ENCODE results near the gene CCDC148.

Gene CCDC148

GRCh38 chr2:158391876-158392275, 64.7 kb downstream of the CCDC148 start:
- no peak overlapping the region for H3K4me3 ChIP-seq (ENCODE audit: low read depth, low read length)
- TF ChIP-seq, protein P1, sequence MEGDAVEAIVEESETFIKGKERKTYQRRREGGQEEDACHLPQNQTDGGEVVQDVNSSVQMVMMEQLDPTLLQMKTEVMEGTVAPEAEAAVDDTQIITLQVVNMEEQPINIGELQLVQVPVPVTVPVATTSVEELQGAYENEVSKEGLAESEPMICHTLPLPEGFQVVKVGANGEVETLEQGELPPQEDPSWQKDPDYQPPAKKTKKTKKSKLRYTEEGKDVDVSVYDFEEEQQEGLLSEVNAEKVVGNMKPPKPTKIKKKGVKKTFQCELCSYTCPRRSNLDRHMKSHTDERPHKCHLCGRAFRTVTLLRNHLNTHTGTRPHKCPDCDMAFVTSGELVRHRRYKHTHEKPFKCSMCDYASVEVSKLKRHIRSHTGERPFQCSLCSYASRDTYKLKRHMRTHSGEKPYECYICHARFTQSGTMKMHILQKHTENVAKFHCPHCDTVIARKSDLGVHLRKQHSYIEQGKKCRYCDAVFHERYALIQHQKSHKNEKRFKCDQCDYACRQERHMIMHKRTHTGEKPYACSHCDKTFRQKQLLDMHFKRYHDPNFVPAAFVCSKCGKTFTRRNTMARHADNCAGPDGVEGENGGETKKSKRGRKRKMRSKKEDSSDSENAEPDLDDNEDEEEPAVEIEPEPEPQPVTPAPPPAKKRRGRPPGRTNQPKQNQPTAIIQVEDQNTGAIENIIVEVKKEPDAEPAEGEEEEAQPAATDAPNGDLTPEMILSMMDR (conservative IDR thresholded peaks at IDR 0.05; ENCODE audit: low read depth, low read length), result no peak
- DNase-seq (ENCODE audit: low read depth), result peak; percentile 55

- TF ChIP-seq, protein P1 (conservative IDR thresholded peaks at IDR 0.05; ENCODE audit: low read depth, low read length), result no peak
Observed at GRCh38 chr2:158391361-158391760, 65.2 kb downstream of the CCDC148 start.

GRCh38 chr2:158388159-158388558, 68.4 kb downstream of the CCDC148 start:
- TF ChIP-seq, protein P1 (conservative IDR thresholded peaks at IDR 0.05; ENCODE audit: low read depth, low read length), result no peak
- DNase-seq (ENCODE audit: low read depth), result no peak
- no peak overlapping the region for H3K4me3 ChIP-seq (ENCODE audit: low read depth, low read length)

More at GRCh38 chr2:158391361-158391760, 65.2 kb downstream of the CCDC148 start:
- no peak overlapping the region for H3K4me3 ChIP-seq (ENCODE audit: low read depth, low read length)
- DNase-seq (ENCODE audit: low read depth), result no peak

- H3K4me3 ChIP-seq (ENCODE audit: low read depth, low read length), result no peak overlapping the region
- no peak for DNase-seq (ENCODE audit: low read depth)
- TF ChIP-seq, protein P1 (conservative IDR thresholded peaks at IDR 0.05; ENCODE audit: low read depth, low read length), result no peak
Observed at GRCh38 chr2:158385646-158386045, 70.9 kb downstream of the CCDC148 start.

- TF ChIP-seq, protein P1 (conservative IDR thresholded peaks at IDR 0.05; ENCODE audit: low read depth, low read length), result no peak
- no peak for DNase-seq (ENCODE audit: low read depth)
- no peak overlapping the region for H3K4me3 ChIP-seq (ENCODE audit: low read depth, low read length)
Observed at GRCh38 chr2:158381978-158382377, 74.6 kb downstream of the CCDC148 start.

- no peak for DNase-seq (ENCODE audit: low read depth)
Observed at GRCh38 chr2:158381205-158381604, 75.3 kb downstream of the CCDC148 start.

DNA sequence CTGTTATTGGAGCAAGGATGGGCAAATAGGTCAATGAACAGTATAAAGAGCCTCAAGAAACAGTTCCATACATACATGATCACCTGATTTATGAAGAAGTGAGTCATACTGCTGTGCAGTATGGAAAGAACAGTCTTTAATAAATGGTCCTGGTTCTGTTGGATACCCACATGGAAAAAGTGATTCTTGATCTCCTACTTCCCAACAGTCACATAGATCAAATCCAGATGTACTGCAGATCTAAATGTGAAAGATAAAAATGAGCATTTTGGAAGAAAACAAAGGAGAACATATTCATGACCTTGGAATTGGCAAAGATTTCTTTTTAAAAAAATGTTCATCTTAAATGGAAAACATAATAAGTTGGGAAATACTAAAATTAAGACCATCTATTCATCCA, 75.8 kb downstream of the CCDC148 start:
- no peak for DNase-seq (ENCODE audit: low read depth)
- H3K4me3 ChIP-seq (ENCODE audit: low read depth, low read length), result no peak overlapping the region
- TF ChIP-seq, protein P1 (conservative IDR thresholded peaks at IDR 0.05; ENCODE audit: low read depth, low read length), result no peak

More at GRCh38 chr2:158381205-158381604, 75.3 kb downstream of the CCDC148 start:
- TF ChIP-seq, protein P1 (conservative IDR thresholded peaks at IDR 0.05; ENCODE audit: low read depth, low read length), result no peak
- H3K4me3 ChIP-seq (ENCODE audit: low read depth, low read length), result no peak overlapping the region

All from choroid plexus epithelial cell (primary cell).